GM12878 (cell line): ENCODE data around the gene RGS5. TPM values are rescaled to one million over a fixed set of nuclear protein-coding genes. Genes with fewer than 3 reads are reported as not detected.

ENCODE experiments used
- ATAC-seq: fragments of 200-7000 bp; cut with Tn5 transposase; 3 replicates; pipeline ENCODE4 v1.9.1; 2020; ENCODE audit warnings: mild to moderate bottlenecking, moderate library complexity
- BruUV-seq: library from RNA; stranded (reverse); fragments of 400-500 nt; replicated peaks from 2 replicates; lab custom pipeline; 2021; lab: Mats Ljungman, UMichigan
- CTCF ChIA-PET: fragments of 300-600 bp; sonication (Branson Sonifier 250); formaldehyde crosslinking; extraction: SDS; loops from one replicate; lab custom pipeline; 2021; ENCODE audit warnings: inconsistent platforms; lab: Yijun Ruan, JAX
- POLR2A ChIA-PET: fragments of 350-600 bp; formaldehyde crosslinking; extraction: SDS; loops from one replicate; lab custom pipeline; 2021; ENCODE audit warnings: inconsistent platforms; lab: Charles Lee
- RAD21 ChIA-PET: fragments of 300-600 bp; sonication (Branson Sonifier 250); formaldehyde crosslinking; loops from one replicate; lab custom pipeline; 2023; ENCODE audit warnings: antibody characterized with exemption; ENCODE audit not compliant: unreplicated experiment; lab: Charles Lee
- SMC1A ChIA-PET: fragments of 300-600 bp; sonication (Branson Sonifier 250); formaldehyde crosslinking; loops from one replicate; lab custom pipeline; 2023; ENCODE audit not compliant: unreplicated experiment, uncharacterized antibody; lab: Charles Lee
- DNase-seq: peaks from one replicate; pipeline ENCODE4 v3.0.0-alpha.2; 2011; ENCODE audit warnings: low read depth, low spot score
- FAIRE-seq: peaks from 3 replicates; lab custom pipeline; 2011; peaks lifted over from hg19 to GRCh38; lab: Jason Lieb, UNC
- H2AFZ ChIP-seq: 2 replicates; pipeline ENCODE4 v1.6.0; 2011; ENCODE audit warnings: low read depth, low read length, control low read depth; ENCODE audit not compliant: control insufficient read depth
- H3K27ac ChIP-seq: 2 replicates; pipeline ENCODE4 v1.5.1; 2011; ENCODE audit warnings: control low read depth; ENCODE audit not compliant: control insufficient read depth, insufficient read depth
- H3K27me3 ChIP-seq, 2 experiments: replicated peaks in 1 of 2; 2 replicates each; pipeline versions ENCODE4 v1.6.0 to v1.6.1; 2011; ENCODE audit warnings: low read length in 1 of 2; ENCODE audit not compliant: control insufficient read depth in 2 of 2, insufficient read depth in 2 of 2
- H3K36me3 ChIP-seq, 2 experiments: 2 replicates each; pipeline ENCODE4 v1.5.1; 2011; ENCODE audit warnings: low read length in 1 of 2; ENCODE audit not compliant: control insufficient read depth in 2 of 2, insufficient read depth in 2 of 2
- H3K4me1 ChIP-seq: 2 replicates; pipeline ENCODE4 v1.6.1; 2011; ENCODE audit warnings: mild to moderate bottlenecking, low read length, moderate library complexity, mixed read lengths; ENCODE audit not compliant: control insufficient read depth, insufficient read depth
- H3K4me2 ChIP-seq: 2 replicates; pipeline ENCODE4 v1.6.0; 2011; ENCODE audit warnings: control low read depth; ENCODE audit not compliant: control insufficient read depth, insufficient read depth
- H3K4me3 ChIP-seq: fragments of 200-600 bp; sonication (generic); 2 replicates; pipeline ENCODE4 v1.5.1; 2016
- H3K79me2 ChIP-seq: 2 replicates; pipeline ENCODE4 v1.6.0; 2011; ENCODE audit warnings: low read length; ENCODE audit not compliant: control insufficient read depth, insufficient read depth
- H3K9ac ChIP-seq: 2 replicates; pipeline ENCODE4 v1.8.0; 2011; ENCODE audit warnings: low read length, control low read depth, mixed read lengths; ENCODE audit not compliant: control insufficient read depth, insufficient read depth
- H3K9me3 ChIP-seq: replicated peaks from 3 replicates; pipeline ENCODE4 v1.5.1; 2011; ENCODE audit warnings: mild to moderate bottlenecking, low read length; ENCODE audit not compliant: control insufficient read depth, insufficient read depth
- H4K20me1 ChIP-seq: 2 replicates; pipeline ENCODE4 v1.6.0; 2011; ENCODE audit not compliant: control insufficient read depth, insufficient read depth
- ETV6 ChIP-seq, 2 experiments: fragments of 450-650 bp in 1 of 2; IDR thresholded peaks in 1 of 2; conservative IDR thresholded peaks in 1 of 2; 2 replicates each; pipeline ENCODE4 v1.6.1; 2014; ENCODE audit warnings: antibody characterized with exemption in 1 of 2, borderline replicate concordance in 1 of 2, low read depth in 1 of 2, mild to moderate bottlenecking in 1 of 2, moderate library complexity in 1 of 2
- HCFC1 ChIP-seq: fragments of 150-350 bp; IDR thresholded peaks from 2 replicates; pipeline ENCODE4 v1.6.1; 2014; ENCODE audit warnings: low read length
- KAT2A ChIP-seq: conservative IDR thresholded peaks from 2 replicates; pipeline ENCODE4 v1.6.1; 2011; ENCODE audit warnings: low read depth, low read length; ENCODE audit not compliant: control insufficient read depth
- NFYA ChIP-seq: IDR thresholded peaks from 2 replicates; pipeline ENCODE4 v1.6.1; 2011; ENCODE audit warnings: low read depth, mild to moderate bottlenecking, low read length, improper control_type of control experiment, borderline replicate concordance
- RAD51 ChIP-seq: fragments of 450-650 bp; IDR thresholded peaks from 2 replicates; pipeline ENCODE4 v1.6.1; 2016; ENCODE audit warnings: moderate library complexity, mild to moderate bottlenecking, inconsistent platforms
- RELA ChIP-seq: fragments of 450-650 bp; IDR thresholded peaks from 2 replicates; pipeline ENCODE4 v1.8.0; 2014; ENCODE audit warnings: borderline replicate concordance; ENCODE audit not compliant: partially characterized antibody
- RFX5 ChIP-seq: IDR thresholded peaks from 2 replicates; pipeline ENCODE4 v1.6.1; 2011; ENCODE audit warnings: low read depth, low read length, improper control_type of control experiment
- ZNF207 ChIP-seq: fragments of 450-650 bp; IDR thresholded peaks from 2 replicates; pipeline ENCODE4 v1.6.1; 2014; ENCODE audit warnings: antibody characterized with exemption, mild to moderate bottlenecking, borderline replicate concordance
- WGBS: methylation state at CpG from one replicate; pipeline ENCODE4 v1.1.6; 2016; ENCODE audit warnings: low lambda C conversion rate; ENCODE audit not compliant: insufficient replicate concordance, insufficient coverage; ENCODE audit errors: missing lambda C conversion rate; 5-methylcytosine and 5-hydroxymethylcytosine counted together
- in situ Hi-C: fragments of 300-500 bp; cut with MboI; formaldehyde crosslinking; loops from 9 replicates; pipeline ENCODE4 v1.14.3; 2018; ENCODE audit warnings: mixed read lengths
- intact Hi-C: fragments of 100-400 bp; cut with micrococcal nuclease; formaldehyde crosslinking; loops from one replicate; pipeline ENCODE4 v1.14.2; 2022; ENCODE audit not compliant: unreplicated experiment
- polyA plus RNA-seq, 11 experiments: library from polyadenylated mRNA; depleted of rRNA in 4 of 11; unstranded in 6 of 11; stranded (reverse) in 5 of 11; fragments of >200 nt; fragmentation: Nextera tagmentation in 4 of 11; fragmentation: Illumina TruSeq in 1 of 11; extraction: Ambion mirVana in 4 of 11; extraction: Trizol in 1 of 11; gene quantifications; 1 replicate in 1 of 11; 2 replicates in 10 of 11; pipeline versions ENCODE4 v1.2.1 to v1.2.3, GENCODE V29; 2011 to 2016; ENCODE audit warnings: inconsistent platforms in 2 of 11, missing spikeins in 2 of 11, low read depth in 1 of 11
- total RNA-seq, 4 experiments: library from RNA; depleted of rRNA in 3 of 4; stranded (reverse); fragments of >200 nt in 3 of 4; fragmentation: Illumina TruSeq in 1 of 4; extraction: Trizol in 1 of 4; gene quantifications; 2 replicates each; pipeline versions ENCODE4 v1.2.1 to v1.2.3, GENCODE V29; 2013 to 2021
- TF ChIP-seq, protein P1 (sequence below): fragments of 450-650 bp; conservative IDR thresholded peaks from 2 replicates; pipeline ENCODE4 v1.6.1; 2017; ENCODE audit warnings: mild to moderate bottlenecking, moderate library complexity
- TF ChIP-seq, protein P2 (sequence below): IDR thresholded peaks from 2 replicates; pipeline ENCODE4 v1.6.1; 2011; ENCODE audit warnings: borderline replicate concordance, low read depth, mild to moderate bottlenecking, moderate library complexity, low read length; ENCODE audit not compliant: insufficient read depth, poor library complexity, severe bottlenecking

RGS5 gene
- total and polyA plus RNA-seq, 10 of the 15 experiments (the other 5 are each of a cell fraction or from before 2014, with no cell fraction given) = 0.63 to 7.4 (median 2.8) TPM

DNA sequence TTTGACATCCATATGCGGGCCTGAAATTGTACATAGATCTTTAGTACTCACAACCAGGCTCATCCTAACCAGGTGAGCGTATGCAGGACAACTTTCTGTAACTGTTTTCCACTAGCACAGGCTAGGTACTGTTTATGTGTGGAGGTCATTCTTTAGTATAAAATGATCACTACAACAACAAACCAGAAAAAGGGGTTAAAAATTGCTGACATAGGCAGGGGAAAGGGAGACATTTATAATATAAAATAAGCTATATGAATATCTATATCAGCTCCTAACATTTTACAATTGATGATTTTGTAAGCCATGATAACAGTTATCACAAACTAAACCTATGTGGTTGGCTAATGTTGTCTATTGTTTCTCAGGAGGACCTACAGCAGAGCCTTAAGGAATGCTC is 37.6 kb downstream of the RGS5 start:
- Histone ChIP-seq H3K27me3 (no peaks in the 10 kb centered on the region), H4K20me1 (no peaks in the 10 kb centered on the region), H3K27ac (no peak overlapping the region), H2AFZ (no peak overlapping the region), H3K36me3 (no peaks in the 10 kb centered on the region), H3K9ac (no peak overlapping the region), H3K79me2 (no peaks in the 10 kb centered on the region), H3K4me1 (no peaks in the 10 kb centered on the region), H3K4me3 (no peak overlapping the region), H3K9me3 (no peaks in the 10 kb centered on the region), H3K4me2 (no peak overlapping the region)
- ChIA-PET POLR2A (no interaction called here), RAD21 (no interaction called here), SMC1A (no interaction called here), CTCF (no interaction called here)
- ATAC-seq (no peak), DNase-seq (no peak), FAIRE-seq (no peak)
- intact Hi-C loops (no loop called here), in situ Hi-C loops (no loop called here)
- TF ChIP-seq RAD51 = no peak
- no peak for TF ChIP-seq ETV6 (conservative IDR thresholded peaks at IDR 0.05 in 1 of 2, IDR thresholded peaks at IDR 0.05 in 1 of 2; ENCODE audit: borderline replicate concordance in 1 of 2, low read depth in 1 of 2)
- TF ChIP-seq, protein P1, sequence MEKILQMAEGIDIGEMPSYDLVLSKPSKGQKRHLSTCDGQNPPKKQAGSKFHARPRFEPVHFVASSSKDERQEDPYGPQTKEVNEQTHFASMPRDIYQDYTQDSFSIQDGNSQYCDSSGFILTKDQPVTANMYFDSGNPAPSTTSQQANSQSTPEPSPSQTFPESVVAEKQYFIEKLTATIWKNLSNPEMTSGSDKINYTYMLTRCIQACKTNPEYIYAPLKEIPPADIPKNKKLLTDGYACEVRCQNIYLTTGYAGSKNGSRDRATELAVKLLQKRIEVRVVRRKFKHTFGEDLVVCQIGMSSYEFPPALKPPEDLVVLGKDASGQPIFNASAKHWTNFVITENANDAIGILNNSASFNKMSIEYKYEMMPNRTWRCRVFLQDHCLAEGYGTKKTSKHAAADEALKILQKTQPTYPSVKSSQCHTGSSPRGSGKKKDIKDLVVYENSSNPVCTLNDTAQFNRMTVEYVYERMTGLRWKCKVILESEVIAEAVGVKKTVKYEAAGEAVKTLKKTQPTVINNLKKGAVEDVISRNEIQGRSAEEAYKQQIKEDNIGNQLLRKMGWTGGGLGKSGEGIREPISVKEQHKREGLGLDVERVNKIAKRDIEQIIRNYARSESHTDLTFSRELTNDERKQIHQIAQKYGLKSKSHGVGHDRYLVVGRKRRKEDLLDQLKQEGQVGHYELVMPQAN = no peak
- no peak for TF ChIP-seq RFX5
- no peak for TF ChIP-seq HCFC1
- no peak for TF ChIP-seq RELA
- TF ChIP-seq KAT2A = no peak
- no peak for TF ChIP-seq ZNF207
- TF ChIP-seq, protein P2, sequence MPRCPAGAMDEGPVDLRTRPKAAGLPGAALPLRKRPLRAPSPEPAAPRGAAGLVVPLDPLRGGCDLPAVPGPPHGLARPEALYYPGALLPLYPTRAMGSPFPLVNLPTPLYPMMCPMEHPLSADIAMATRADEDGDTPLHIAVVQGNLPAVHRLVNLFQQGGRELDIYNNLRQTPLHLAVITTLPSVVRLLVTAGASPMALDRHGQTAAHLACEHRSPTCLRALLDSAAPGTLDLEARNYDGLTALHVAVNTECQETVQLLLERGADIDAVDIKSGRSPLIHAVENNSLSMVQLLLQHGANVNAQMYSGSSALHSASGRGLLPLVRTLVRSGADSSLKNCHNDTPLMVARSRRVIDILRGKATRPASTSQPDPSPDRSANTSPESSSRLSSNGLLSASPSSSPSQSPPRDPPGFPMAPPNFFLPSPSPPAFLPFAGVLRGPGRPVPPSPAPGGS = no peak
- TF ChIP-seq NFYA = no peak
- 17% methylated on average over 2 of the region's 2 CpGs for WGBS
- no TSS peak for BruUV-seq
